ENCODE measurements around the gene SDHA.

The SDHA gene

GRCh38 chr5:217494-218456 is at the start of gene SDHA, which contains the start of gene CCDC127:
Gene SDHA (plus strand): TSS chr5:218320. CDS start chr5:218356, 36 bp downstream.
Gene CCDC127 (minus strand): TSS chr5:218153. CDS start chr5:216849, 1,304 bp downstream.
- DNase-seq = peak; percentile 58

GRCh38 chr5:169071-169727 is 48.9 kb upstream of the SDHA start:
- DNase-seq = no peak

GRCh38 chr5:169728-170094 is 48.4 kb upstream of the SDHA start:
- no peak for DNase-seq

GRCh38 chr5:170971-171800 is 46.9 kb upstream of the SDHA start:
- DNase-seq = no peak

GRCh38 chr5:171801-172331 is 46.3 kb upstream of the SDHA start:
- DNase-seq = no peak

- DNase-seq = no peak
Observed at GRCh38 chr5:172421-172820, 45.7 kb upstream of the SDHA start.

GRCh38 chr5:172841-173251 is 45.3 kb upstream of the SDHA start:
- no peak for DNase-seq

GRCh38 chr5:173392-174290 is 44.5 kb upstream of the SDHA start:
- DNase-seq = no peak

GRCh38 chr5:174291-174600 is 43.9 kb upstream of the SDHA start:
- DNase-seq = no peak

- DNase-seq = no peak
Observed at GRCh38 chr5:174876-175465, 43.1 kb upstream of the SDHA start.

GRCh38 chr5:176296-176823 is 41.8 kb upstream of the SDHA start:
- DNase-seq = no peak

GRCh38 chr5:178110-178509 is 40.0 kb upstream of the SDHA start:
- DNase-seq = no peak

- DNase-seq = no peak
Observed at GRCh38 chr5:179401-179800, 38.7 kb upstream of the SDHA start.

GRCh38 chr5:180286-180918 is 37.7 kb upstream of the SDHA start:
- DNase-seq = no peak

- DNase-seq = no peak
Observed at GRCh38 chr5:181160-181559, 37.0 kb upstream of the SDHA start.

- DNase-seq = no peak
Observed at GRCh38 chr5:181566-181965, 36.6 kb upstream of the SDHA start.

GRCh38 chr5:182126-182525 is 36.0 kb upstream of the SDHA start:
- no peak for DNase-seq

GRCh38 chr5:184471-184870 is 33.6 kb upstream of the SDHA start:
- no peak for DNase-seq

- DNase-seq = no peak
Observed at GRCh38 chr5:185095-186070, 32.7 kb upstream of the SDHA start.
